Fibroblast of villous mesenchyme (primary cell): ENCODE measurements around the gene LYZ. TPM values are rescaled to one million over a fixed set of nuclear protein-coding genes. Genes with fewer than 3 reads are reported as not detected.

Experiments
- DNase-seq: peaks from one replicate; pipeline ENCODE4 v3.0.0-alpha.2; 2010; ENCODE audit warnings: low read depth
- H3K4me3 ChIP-seq: 2 replicates; pipeline ENCODE4 v1.5.1; 2011; ENCODE audit warnings: low read depth, mild to moderate bottlenecking, low read length
- CTCF ChIP-seq: IDR thresholded peaks from 2 replicates; pipeline ENCODE4 v1.5.1; 2012; ENCODE audit warnings: low read depth, mild to moderate bottlenecking, low read length; ENCODE audit not compliant: insufficient read depth
- total RNA-seq: library from RNA; depleted of rRNA; stranded (reverse); fragments of >200 nt; gene quantifications from 2 replicates; pipeline ENCODE4 v1.2.3, GENCODE V29; 2012

Gene LYZ
- total RNA-seq, 1 donor: not detected

- TF ChIP-seq CTCF: no peak
- no peak for DNase-seq
- H3K4me3 ChIP-seq: no peak overlapping the region
Measured at GRCh38 chr12:69339999-69340398, 8.2 kb upstream of the LYZ start.

- H3K4me3 ChIP-seq: no peak overlapping the region
- no peak for TF ChIP-seq CTCF
- DNase-seq: no peak
Measured at GRCh38 chr12:69341328-69341727, 6.9 kb upstream of the LYZ start.

GRCh38 chr12:69342421-69342820 is 5.8 kb upstream of the LYZ start:
- H3K4me3 ChIP-seq: no peak overlapping the region
- TF ChIP-seq CTCF: no peak
- no peak for DNase-seq

GRCh38 chr12:69343357-69343756 is 4.8 kb upstream of the LYZ start:
- DNase-seq: no peak
- no peak for TF ChIP-seq CTCF
- H3K4me3 ChIP-seq: no peak overlapping the region

GRCh38 chr12:69343885-69344612 is 4.1 kb upstream of the LYZ start:
- TF ChIP-seq CTCF: no peak
- DNase-seq: no peak
- no peak overlapping the region for H3K4me3 ChIP-seq

- DNase-seq: no peak
- TF ChIP-seq CTCF: no peak
- no peak overlapping the region for H3K4me3 ChIP-seq
Measured at GRCh38 chr12:69345077-69345476, 3.1 kb upstream of the LYZ start.

- no peak for DNase-seq
- no peak overlapping the region for H3K4me3 ChIP-seq
- no peak for TF ChIP-seq CTCF
Measured at GRCh38 chr12:69345742-69346141, 2.4 kb upstream of the LYZ start.
